Transverse colon (tissue), 4 donors: ENCODE results near the gene PLOD3. TPM values are rescaled to one million over a fixed set of nuclear protein-coding genes. Genes with fewer than 3 reads are reported as not detected.

Experiments used
- DNase-seq: peaks from one replicate; pipeline ENCODE4 v3.0.0-alpha.2; 2019
- H3K27ac ChIP-seq, 4 donors: fragments of 200-600 bp; sonication (generic); 2 replicates each; pipeline ENCODE4 v1.5.1; 2016 to 2018; ENCODE audit warnings: inconsistent platforms in 4 of 4
- H3K27me3 ChIP-seq: fragments of 200-600 bp; sonication (generic); 2 replicates; pipeline ENCODE4 v1.5.1; 2017; ENCODE audit warnings: inconsistent platforms
- H3K36me3 ChIP-seq, 4 donors: fragments of 200-600 bp; sonication (generic); 2 replicates each; pipeline ENCODE4 v1.5.1; 2017 to 2019; ENCODE audit warnings: inconsistent platforms in 4 of 4
- H3K4me1 ChIP-seq, 4 donors: fragments of 200-600 bp; sonication (generic); 2 replicates each; pipeline ENCODE4 v1.5.1; 2017 to 2020; ENCODE audit warnings: inconsistent platforms in 4 of 4
- H3K4me3 ChIP-seq, 4 donors: fragments of 200-600 bp; sonication (generic); 1 replicate in 1 of 4; 2 replicates in 3 of 4; pipeline versions ENCODE4 v1.5.1 to v1.6.1; 2017 to 2019; ENCODE audit warnings: inconsistent platforms in 4 of 4
- H3K9me3 ChIP-seq, 2 donors: fragments of 200-600 bp; sonication (generic); 2 replicates each; pipeline ENCODE4 v1.5.1; 2017 to 2019; ENCODE audit warnings: inconsistent platforms in 2 of 2
- CTCF ChIP-seq, 5 experiments: fragments of 200-600 bp in 3 of 5; fragments of 450-650 bp in 2 of 5; sonication (generic) in 3 of 5; IDR thresholded peaks; 1 replicate in 2 of 5; 2 replicates in 3 of 5; pipeline ENCODE4 v1.5.1; 2016 to 2017; ENCODE audit warnings: antibody characterized with exemption in 5 of 5, inconsistent platforms in 3 of 5, mild to moderate bottlenecking in 2 of 5, moderate library complexity in 1 of 5
- EP300 ChIP-seq: sonication (generic); formaldehyde crosslinking; IDR thresholded peaks from one replicate; pipeline ENCODE4 v1.6.1; 2017; ENCODE audit warnings: antibody characterized with exemption, low read depth
- POLR2A ChIP-seq: fragments of 450-650 bp; IDR thresholded peaks from one replicate; pipeline ENCODE4 v1.6.1; 2016; ENCODE audit warnings: antibody characterized with exemption, mild to moderate bottlenecking, moderate library complexity
- POLR2AphosphoS5 ChIP-seq, 3 donors: sonication (generic); formaldehyde crosslinking; IDR thresholded peaks; one replicate each; pipeline ENCODE4 v1.6.1; 2016; ENCODE audit warnings: antibody characterized with exemption in 3 of 3
- WGBS, 2 donors: methylation state at CpG; one replicate each; pipeline ENCODE4 v1.1.5; 2018; ENCODE audit warnings: low coverage in 1 of 2; 5-methylcytosine and 5-hydroxymethylcytosine counted together
- in situ Hi-C, 4 donors: fragments of 200-750 bp; cut with MboI; loops; one replicate each; pipeline versions ENCODE4 v1.15.0 to v1.15.1; 2017; ENCODE audit warnings: low sequenced_read_pairs in 3 of 4, low pct_ligation_motif_present in 1 of 4, low pct_unique_long_range_greater_than_20kb in 1 of 4
- intact Hi-C: fragments of 100-400 bp; cut with DNase I; formaldehyde crosslinking; loops from one replicate; pipeline ENCODE4 v1.15.1; 2023; ENCODE audit warnings: low total_unique reads
- total RNA-seq, 4 donors: library from RNA; depleted of rRNA; stranded (reverse); fragments of >200 nt; gene quantifications; one replicate each; pipeline ENCODE4 v1.1.0, GENCODE V29; 2016

PLOD3 gene
- total RNA-seq, 4 donors from 2014 or later: 48.4 to 81.2 (median 60.8) TPM

GRCh38 chr7:101172005-101172853 is 45.2 kb downstream of the PLOD3 start:
- in situ Hi-C loops: no loop called here
- Histone ChIP-seq H3K27ac (no peak overlapping the region), H3K4me1 (peaks cover 8 to 34% (median 33%) of the 10 kb centered on the region in 4 donors), H3K4me3 (peak overlapping the region in 1 of 4 donors; percentile 20), H3K36me3 (no peaks in the 10 kb centered on the region), H3K27me3 (peaks cover 100% of the 10 kb centered on the region), H3K9me3 (no peaks in the 10 kb centered on the region)
- 11% methylated on average over 39 of the region's 79 CpGs; no CpG with 5 or more reads in 1 of the 2 donors for WGBS, 2 donors
- DNase-seq: no peak
- intact Hi-C loops: no loop called here
- TF ChIP-seq POLR2AphosphoS5 (IDR thresholded peaks at IDR 0.05) (no peak), CTCF (IDR thresholded peaks at IDR 0.05) (no peak), POLR2A (no peak), EP300 (no peak)

- 0 to 4% methylated on average over 2 to 13 of the region's 13 CpGs for WGBS, 2 donors
- intact Hi-C loops: no loop called here
- H3K36me3 ChIP-seq: no peaks in the 10 kb centered on the region
- peaks cover 8 to 34% (median 33%) of the 10 kb centered on the region in 4 donors for H3K4me1 ChIP-seq
- no peak overlapping the region for H3K4me3 ChIP-seq
- peaks cover 100% of the 10 kb centered on the region for H3K27me3 ChIP-seq
- H3K27ac ChIP-seq: no peak overlapping the region
- DNase-seq: no peak
- TF ChIP-seq CTCF (IDR thresholded peaks at IDR 0.05) (peak in 1 of 5 experiments; percentile 10), POLR2AphosphoS5 (IDR thresholded peaks at IDR 0.05) (no peak)
- H3K9me3 ChIP-seq: no peaks in the 10 kb centered on the region
- in situ Hi-C loops: no loop called here
Observed at GRCh38 chr7:101171442-101171837, 45.9 kb downstream of the PLOD3 start.

GRCh38 chr7:101170617-101171441 is 46.6 kb downstream of the PLOD3 start:
- TF ChIP-seq POLR2AphosphoS5 (IDR thresholded peaks at IDR 0.05): no peak
- TF ChIP-seq EP300: no peak
- TF ChIP-seq CTCF (IDR thresholded peaks at IDR 0.05): no peak
- TF ChIP-seq POLR2A: no peak
- in situ Hi-C loops (no loop called here), intact Hi-C loops (no loop called here)
- no peak for DNase-seq
- no peak overlapping the region for H3K4me3 ChIP-seq
- H3K27ac ChIP-seq: no peak overlapping the region
- H3K9me3 ChIP-seq: no peaks in the 10 kb centered on the region
- peaks cover 11 to 37% (median 35%) of the 10 kb centered on the region in 4 donors for H3K4me1 ChIP-seq
- H3K27me3 ChIP-seq: peaks cover 100% of the 10 kb centered on the region
- no peaks in the 10 kb centered on the region for H3K36me3 ChIP-seq
- 5 to 7% methylated on average over 4 to 17 of the region's 17 CpGs for WGBS, 2 donors

GRCh38 chr7:101169838-101170551 is 47.4 kb downstream of the PLOD3 start:
- intact Hi-C loops (no loop called here), in situ Hi-C loops (no loop called here)
- Histone ChIP-seq H3K36me3 (no peaks in the 10 kb centered on the region), H3K4me3 (no peak overlapping the region), H3K27ac (no peak overlapping the region), H3K9me3 (no peaks in the 10 kb centered on the region), H3K27me3 (peaks cover 98% of the 10 kb centered on the region), H3K4me1 (peaks cover 18 to 44% (median 43%) of the 10 kb centered on the region in 4 donors)
- peak; percentile 79 for DNase-seq
- no peak for TF ChIP-seq POLR2AphosphoS5 (IDR thresholded peaks at IDR 0.05)
- peak; percentile 79 to 93 (median 88) for TF ChIP-seq CTCF (IDR thresholded peaks at IDR 0.05)
- TF ChIP-seq EP300: no peak
- WGBS, 2 donors: 3% methylated on average over 33 of the region's 33 CpGs; no CpG with 5 or more reads in 1 of the 2 donors
